HFF-Myc (cell line): ENCODE measurements around the gene INTS11.

Experiments used
- DNase-seq: peaks from one replicate; pipeline ENCODE4 v3.0.0-alpha.2; 2011; ENCODE audit warnings: low read depth; ENCODE audit errors: extremely low read depth
- H3K4me3 ChIP-seq: replicated peaks from 2 replicates; pipeline ENCODE4 v1.5.1; 2011; ENCODE audit warnings: low read depth, mild to moderate bottlenecking, control low read depth, low read length
- CTCF ChIP-seq: IDR thresholded peaks from 2 replicates; pipeline ENCODE4 v1.5.1; 2012; ENCODE audit warnings: mild to moderate bottlenecking, low read depth, low read length, control low read depth; ENCODE audit errors: missing control alignments

INTS11 gene

GRCh38 chr1:1302951-1303509, 21.4 kb downstream of the INTS11 start:
- DNase-seq, result no peak
- H3K4me3 ChIP-seq, result no peak overlapping the region
- TF ChIP-seq CTCF, result no peak

GRCh38 chr1:1302006-1302430, 22.4 kb downstream of the INTS11 start:
- no peak for DNase-seq
- TF ChIP-seq CTCF, result peak; percentile 57
- H3K4me3 ChIP-seq, result no peak overlapping the region

- TF ChIP-seq CTCF, result no peak
- no peak overlapping the region for H3K4me3 ChIP-seq
- DNase-seq, result no peak
Observed at GRCh38 chr1:1300352-1300739, 24.1 kb downstream of the INTS11 start.

GRCh38 chr1:1299686-1300351, 24.6 kb downstream of the INTS11 start:
- no peak for DNase-seq
- no peak overlapping the region for H3K4me3 ChIP-seq
- peak; percentile 32 for TF ChIP-seq CTCF

- no peak for TF ChIP-seq CTCF
- DNase-seq, result no peak
- H3K4me3 ChIP-seq, result no peak overlapping the region
Observed at GRCh38 chr1:1298861-1299685, 25.4 kb downstream of the INTS11 start.

- no peak for DNase-seq
- H3K4me3 ChIP-seq, result no peak overlapping the region
- TF ChIP-seq CTCF, result no peak
Observed at GRCh38 chr1:1297802-1298424, 26.5 kb downstream of the INTS11 start.
